Frontal cortex (tissue), 4 donors: ENCODE results near the gene PCDHA5. TPM values are rescaled to one million over a fixed set of nuclear protein-coding genes. Genes with fewer than 3 reads are reported as not detected.
"Not testable (repeated sequence)": the region's sequence is repeated elsewhere in the genome, so short reads cannot be mapped to it uniquely, and the experiment has no call there.

Source experiments
- DNase-seq, 2 donors: peaks; one replicate each; pipeline ENCODE4 v3.0.0; 2012; ENCODE audit warnings: low spot score in 2 of 2
- FAIRE-seq: peaks from 2 replicates; lab custom pipeline; 2012; peaks lifted over from hg19 to GRCh38; lab: Jason Lieb, UNC
- total RNA-seq: library from RNA; depleted of rRNA; stranded (reverse); fragments of >200 nt; gene quantifications from one replicate; pipeline ENCODE4 v1.2.3, GENCODE V29; 2014
- donor health status: control.
- donor health status: control.
- donor health status: control.

The PCDHA5 gene
- total RNA-seq: 8.2 TPM

- no peak for DNase-seq
- no peak for FAIRE-seq
Measured at GRCh38 chr5:140821375-140822280, at the start of gene PCDHA5. Gene PCDHA5 (plus strand): TSS chr5:140821613.

GRCh38 chr5:140780512-140780911, 40.9 kb upstream of the PCDHA5 start:
- no peak for DNase-seq
- no peak for FAIRE-seq

- DNase-seq (peak in 1 of 2 donors; percentile 24), FAIRE-seq (no peak)
Measured at GRCh38 chr5:140785905-140786686, 35.3 kb upstream of the PCDHA5 start, which contains the start of gene PCDHA1. Gene PCDHA1 (plus strand): TSS chr5:140786140.

GRCh38 chr5:140787422-140787821, 34.0 kb upstream of the PCDHA5 start:
- not testable (repeated sequence) for FAIRE-seq, DNase-seq

GRCh38 chr5:140787849-140788504, 33.4 kb upstream of the PCDHA5 start:
- not testable (repeated sequence) for FAIRE-seq, DNase-seq

- no peak for DNase-seq
- FAIRE-seq: no peak
Measured at GRCh38 chr5:140791089-140791488, 30.3 kb upstream of the PCDHA5 start.

GRCh38 chr5:140794595-140795258, 26.7 kb upstream of the PCDHA5 start, which contains the start of gene PCDHA2:
Gene PCDHA2 (plus strand): TSS chr5:140794852.
- FAIRE-seq (peak; percentile 28), DNase-seq (peak in 1 of 2 donors; percentile 53)

- DNase-seq (peak in 1 of 2 donors; percentile 47), FAIRE-seq (no peak)
Measured at GRCh38 chr5:140795259-140795641, 26.2 kb upstream of the PCDHA5 start.

- not testable (repeated sequence) for DNase-seq, FAIRE-seq
Measured at GRCh38 chr5:140796072-140796717, 25.2 kb upstream of the PCDHA5 start.

- FAIRE-seq (no peak), DNase-seq (no peak)
Measured at GRCh38 chr5:140796718-140797095, 24.7 kb upstream of the PCDHA5 start.

GRCh38 chr5:140800816-140801493, 20.5 kb upstream of the PCDHA5 start, which contains the start of gene PCDHA3:
Gene PCDHA3 (plus strand): TSS chr5:140801057.
- DNase-seq (peak in 1 of 2 donors; percentile 54), FAIRE-seq (no peak)

- FAIRE-seq: no peak
- DNase-seq: peak in 1 of 2 donors; percentile 59
Measured at GRCh38 chr5:140801494-140801841, 19.9 kb upstream of the PCDHA5 start.

GRCh38 chr5:140802381-140802780, 19.0 kb upstream of the PCDHA5 start:
- not testable (repeated sequence) for FAIRE-seq, DNase-seq

- FAIRE-seq: no peak
- DNase-seq: no peak
Measured at GRCh38 chr5:140802781-140803271, 18.6 kb upstream of the PCDHA5 start.

GRCh38 chr5:140806834-140807775, 14.3 kb upstream of the PCDHA5 start, which contains the start of gene PCDHA4:
Gene PCDHA4 (plus strand): TSS chr5:140807068.
- no peak for FAIRE-seq

GRCh38 chr5:140808241-140808888, 13.0 kb upstream of the PCDHA5 start:
- not testable (repeated sequence) for FAIRE-seq

More at GRCh38 chr5:140806834-140807775, 14.3 kb upstream of the PCDHA5 start, which contains the start of gene PCDHA4:
- no peak for DNase-seq

More at GRCh38 chr5:140808241-140808888, 13.0 kb upstream of the PCDHA5 start:
- not testable (repeated sequence) for DNase-seq
